ENCODE results near the gene SP7. TPM values are rescaled to one million over a fixed set of nuclear protein-coding genes. Genes with fewer than 3 reads are reported as not detected.
A peak's percentile ranks its signal among the peaks of the same experiment; 100 is the strongest.
"Not testable (repeated sequence)": the region's sequence is repeated elsewhere in the genome, so short reads cannot be mapped to it uniquely, and the experiment has no call there.

The SP7 gene
- total RNA-seq, 4 donors from 2014 or later = not detected

GRCh38 chr12:53376747-53377146, 40.6 kb upstream of the SP7 start:
- DNase-seq = no peak

GRCh38 chr12:53374277-53374676, 38.1 kb upstream of the SP7 start:
- H3K36me3 ChIP-seq; intact Hi-C loops (cut with DNase I); H3K4me3 ChIP-seq; H3K27me3 ChIP-seq; DNase-seq; H3K9me3 ChIP-seq: not testable (repeated sequence)
- WGBS, 2 donors = 77 to 82% methylated on average over 13 to 14 of the region's 14 CpGs
- Histone ChIP-seq H3K27ac (peak overlapping the region; percentile 61 to 98 (median 95)), H3K4me1 (peaks cover 19 to 65% (median 39%) of the 10 kb centered on the region in 3 donors)

More at GRCh38 chr12:53376747-53377146, 40.6 kb upstream of the SP7 start:
- Histone ChIP-seq H3K9me3 (no peaks in the 10 kb centered on the region), H3K27ac (no peak overlapping the region), H3K4me3 (no peak overlapping the region), H3K4me1 (peaks cover 19 to 49% (median 26%) of the 10 kb centered on the region in 3 donors), H3K36me3 (peaks cover 0 to 2% (median 0%) of the 10 kb centered on the region in 3 donors), H3K27me3 (no peaks in the 10 kb centered on the region)
- 79 to 81% methylated on average over 2 of the region's 2 CpGs for WGBS, 2 donors
- TF ChIP-seq POLR2A (IDR thresholded peaks at IDR 0.05) (no peak), CTCF (IDR thresholded peaks at IDR 0.05) (no peak)
- intact Hi-C loops (cut with DNase I) = no loop called here

GRCh38 chr12:53373554-53374133, 37.5 kb upstream of the SP7 start:
- H3K36me3 ChIP-seq; H3K4me3 ChIP-seq; H3K9me3 ChIP-seq; DNase-seq; H3K27me3 ChIP-seq; intact Hi-C loops (cut with DNase I): not testable (repeated sequence)
- Histone ChIP-seq H3K4me1 (peaks cover 15 to 66% (median 39%) of the 10 kb centered on the region in 3 donors), H3K27ac (peak overlapping the region; percentile 61 to 98 (median 95))
- 40 to 58% methylated on average over 6 of the region's 6 CpGs for WGBS, 2 donors

- no peaks in the 10 kb centered on the region for H3K36me3 ChIP-seq
- H3K4me1 ChIP-seq = peaks cover 11 to 52% (median 21%) of the 10 kb centered on the region in 3 donors
- no peak for DNase-seq
- H3K27ac ChIP-seq = peak overlapping the region; percentile 37 to 79 (median 64)
- TF ChIP-seq POLR2A (IDR thresholded peaks at IDR 0.05) = no peak
- TF ChIP-seq CTCF (IDR thresholded peaks at IDR 0.05) = no peak
- no peaks in the 10 kb centered on the region for H3K9me3 ChIP-seq
- intact Hi-C loops (cut with DNase I) = no loop called here
- 53 to 68% methylated on average over 4 of the region's 4 CpGs for WGBS, 2 donors
- no peaks in the 10 kb centered on the region for H3K27me3 ChIP-seq
- no peak overlapping the region for H3K4me3 ChIP-seq
Measured at GRCh38 chr12:53365245-53365904, 29.2 kb upstream of the SP7 start.

GRCh38 chr12:53361638-53362037, 25.5 kb upstream of the SP7 start:
- intact Hi-C loops (cut with DNase I); DNase-seq: not testable (repeated sequence)
- WGBS, 2 donors = 92% methylated on average over 10 of the region's 10 CpGs

GRCh38 chr12:53358836-53359419, 22.8 kb upstream of the SP7 start:
- intact Hi-C loops (cut with DNase I) = no loop called here
- DNase-seq = no peak
- Histone ChIP-seq H3K27me3 (no peaks in the 10 kb centered on the region), H3K27ac (no peak overlapping the region), H3K4me1 (no peaks in the 10 kb centered on the region), H3K9me3 (no peaks in the 10 kb centered on the region), H3K36me3 (no peaks in the 10 kb centered on the region), H3K4me3 (no peak overlapping the region)
- TF ChIP-seq POLR2A (IDR thresholded peaks at IDR 0.05) (no peak), CTCF (IDR thresholded peaks at IDR 0.05) (no peak)
- 82 to 86% methylated on average over 5 of the region's 5 CpGs for whole genome bisulfite sequencing, 2 donors

More at GRCh38 chr12:53361638-53362037, 25.5 kb upstream of the SP7 start:
- not testable (repeated sequence) for H3K36me3 ChIP-seq, H3K27me3 ChIP-seq, H3K4me3 ChIP-seq, H3K9me3 ChIP-seq, H3K27ac ChIP-seq
- peaks cover 7 to 23% (median 8%) of the 10 kb centered on the region in 3 donors for H3K4me1 ChIP-seq

All from esophagus squamous epithelium (tissue), 5 donors.